ACHN (cell line): ENCODE data around the gene OPN5.

Source experiments
- DNase-seq: peaks from one replicate; pipeline ENCODE4 v3.0.0-alpha.2; 2015
- in situ Hi-C: cut with HindIII; loops from 2 replicates; pipeline ENCODE4 v1.10.0; 2017; ENCODE audit warnings: low sequenced_read_pairs, low pct_ligation_motif_present, low pct_unique_long_range_greater_than_20kb

OPN5 gene

GRCh38 chr6:47844881-47845280 is 63.0 kb downstream of the OPN5 start:
- DNase-seq, result no peak
- in situ Hi-C loops, result no loop called here

GRCh38 chr6:47846752-47847151 is 64.9 kb downstream of the OPN5 start:
- no peak for DNase-seq
- in situ Hi-C loops, result no loop called here

- in situ Hi-C loops, result no loop called here
- no peak for DNase-seq
Observed at GRCh38 chr6:47851091-47851490, 69.3 kb downstream of the OPN5 start.

- DNase-seq, result no peak
- in situ Hi-C loops, result no loop called here
Observed at GRCh38 chr6:47852727-47853126, 70.9 kb downstream of the OPN5 start.

GRCh38 chr6:47853766-47854165 is 71.9 kb downstream of the OPN5 start:
- in situ Hi-C loops, result no loop called here
- DNase-seq, result no peak

GRCh38 chr6:47854971-47855370 is 73.1 kb downstream of the OPN5 start:
- DNase-seq, result no peak
- in situ Hi-C loops, result no loop called here

GRCh38 chr6:47859175-47859574 is 77.3 kb downstream of the OPN5 start:
- in situ Hi-C loops, result no loop called here
- DNase-seq, result no peak

GRCh38 chr6:47862731-47863130 is 80.9 kb downstream of the OPN5 start:
- in situ Hi-C loops, result no loop called here
- no peak for DNase-seq

- in situ Hi-C loops, result no loop called here
- DNase-seq, result no peak
Observed at GRCh38 chr6:47865206-47865605, 83.4 kb downstream of the OPN5 start.

GRCh38 chr6:47875593-47875992 is 93.8 kb downstream of the OPN5 start:
- no peak for DNase-seq
- in situ Hi-C loops, result no loop called here
